ENCODE measurements around the gene SHROOM3.

SHROOM3 gene

GRCh38 chr4:76570141-76570973, 135.3 kb downstream of the SHROOM3 start:
- no peak for DNase-seq

- no peak for DNase-seq
Observed at GRCh38 chr4:76571274-76571673, 136.2 kb downstream of the SHROOM3 start.

- no peak for DNase-seq
Observed at GRCh38 chr4:76572224-76572623, 137.2 kb downstream of the SHROOM3 start.

- DNase-seq, result no peak
Observed at GRCh38 chr4:76576824-76577223, 141.8 kb downstream of the SHROOM3 start.

GRCh38 chr4:76578002-76578560, 143.1 kb downstream of the SHROOM3 start:
- DNase-seq, result no peak

- DNase-seq, result no peak
Observed at GRCh38 chr4:76579596-76580375, 144.8 kb downstream of the SHROOM3 start.

GRCh38 chr4:76581077-76581962, 146.3 kb downstream of the SHROOM3 start:
- no peak for DNase-seq

- no peak for DNase-seq
Observed at GRCh38 chr4:76582074-76582816, 147.2 kb downstream of the SHROOM3 start.

GRCh38 chr4:76582817-76583087, 147.7 kb downstream of the SHROOM3 start:
- no peak for DNase-seq

GRCh38 chr4:76584241-76585152, 149.5 kb downstream of the SHROOM3 start:
- DNase-seq, result no peak

GRCh38 chr4:76585272-76585671, 150.2 kb downstream of the SHROOM3 start:
- DNase-seq, result no peak

- peak; percentile 8 for DNase-seq
Observed at GRCh38 chr4:76585897-76586360, 150.9 kb downstream of the SHROOM3 start.

- no peak for DNase-seq
Observed at GRCh38 chr4:76588274-76588673, 153.2 kb downstream of the SHROOM3 start.

GRCh38 chr4:76589402-76589801, 154.4 kb downstream of the SHROOM3 start:
- DNase-seq, result no peak

GRCh38 chr4:76589872-76590797, 155.1 kb downstream of the SHROOM3 start:
- DNase-seq, result no peak

- no peak for DNase-seq
Observed at GRCh38 chr4:76590798-76591281, 155.8 kb downstream of the SHROOM3 start.

GRCh38 chr4:76591992-76592391, 157.0 kb downstream of the SHROOM3 start:
- no peak for DNase-seq

- no peak for DNase-seq
Observed at GRCh38 chr4:76592460-76592859, 157.4 kb downstream of the SHROOM3 start.

GRCh38 chr4:76594173-76594572, 159.1 kb downstream of the SHROOM3 start:
- DNase-seq, result no peak

GRCh38 chr4:76595435-76595834, 160.4 kb downstream of the SHROOM3 start:
- no peak for DNase-seq
